Measurements from ENCODE around the gene ANKRD29.

The ANKRD29 gene

DNA sequence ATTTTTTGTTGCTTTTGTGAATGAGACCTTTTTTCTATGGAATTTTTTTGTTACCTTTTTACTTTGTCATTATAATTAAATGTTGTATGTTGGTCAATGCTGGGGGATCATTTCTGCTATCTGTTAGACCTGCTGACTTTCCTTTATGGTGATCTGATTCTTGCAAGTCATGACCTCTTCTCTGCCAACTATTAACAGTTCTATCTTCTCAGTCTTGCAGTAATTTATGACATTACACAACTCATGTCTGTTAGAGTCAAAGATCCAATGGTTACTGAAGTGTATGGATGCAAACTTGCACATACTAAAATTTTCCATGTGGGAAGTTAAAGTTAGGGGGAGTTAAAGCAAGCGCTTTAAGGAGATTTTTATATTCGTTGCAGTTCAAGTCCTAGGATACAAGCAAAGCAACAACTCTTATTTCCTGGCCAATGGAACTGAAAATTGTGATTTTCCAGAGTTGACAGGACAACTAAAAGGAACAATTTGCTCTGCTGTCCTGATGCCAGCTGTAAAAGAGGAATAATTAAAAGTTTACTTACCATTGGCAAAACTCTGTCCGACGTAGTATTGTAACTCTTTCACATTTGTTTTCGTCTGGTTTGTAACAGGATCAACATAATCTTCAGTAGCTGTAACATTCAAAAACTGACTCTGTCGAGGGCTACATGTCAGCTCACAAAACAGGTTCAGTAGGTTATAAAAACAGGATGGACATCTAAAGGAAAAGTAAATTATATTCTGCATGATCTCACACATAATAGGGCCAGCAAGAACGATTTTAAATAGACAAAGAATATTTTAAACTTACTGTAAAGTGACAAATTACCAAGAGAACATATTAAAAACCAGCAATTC is 94.2 kb downstream of the ANKRD29 start:
- H3K36me3 ChIP-seq (ENCODE audit: insufficient read depth, low read length) = peaks cover 85% of the 10 kb centered on the region
- H3K4me3 ChIP-seq (ENCODE audit: low read depth, low read length, poor library complexity, severe bottlenecking) = no peak overlapping the region
- no peaks in the 10 kb centered on the region for H3K79me2 ChIP-seq (ENCODE audit: insufficient read depth, low read length)
- H3K9me2 ChIP-seq (ENCODE audit: low read depth, low read length) = no peaks in the 10 kb centered on the region
- no peaks in the 10 kb centered on the region for H3K27me3 ChIP-seq (ENCODE audit: insufficient read depth, low read length)
- no peak overlapping the region for H3K4me2 ChIP-seq (ENCODE audit: low read length)
- TF ChIP-seq EZH2 (IDR thresholded peaks at IDR 0.05; ENCODE audit: borderline replicate concordance, low read length) = no peak
- no peak for TF ChIP-seq CTCF (IDR thresholded peaks at IDR 0.05; ENCODE audit: low read length)
- no peak overlapping the region for H2AFZ ChIP-seq (ENCODE audit: low read length)
- no peak overlapping the region for H3K9ac ChIP-seq (ENCODE audit: low read length)
- H3F3A ChIP-seq (ENCODE audit: insufficient read depth, low read length) = no peaks in the 10 kb centered on the region
- no peaks in the 10 kb centered on the region for H4K20me1 ChIP-seq (ENCODE audit: insufficient read depth, low read length)
- H3K4me1 ChIP-seq (ENCODE audit: insufficient read depth, low read length, severe bottlenecking) = no peaks in the 10 kb centered on the region
- H3K9me3 ChIP-seq (ENCODE audit: low read length) = no peaks in the 10 kb centered on the region
- H3K27ac ChIP-seq (ENCODE audit: low read depth, low read length, poor library complexity, severe bottlenecking) = no peak overlapping the region

- no peak overlapping the region for H3K4me2 ChIP-seq (ENCODE audit: low read length)
- no peak overlapping the region for H3K9ac ChIP-seq (ENCODE audit: low read length)
- H3F3A ChIP-seq (ENCODE audit: insufficient read depth, low read length) = no peaks in the 10 kb centered on the region
- H4K20me1 ChIP-seq (ENCODE audit: insufficient read depth, low read length) = no peaks in the 10 kb centered on the region
- H3K36me3 ChIP-seq (ENCODE audit: insufficient read depth, low read length) = peaks cover 79% of the 10 kb centered on the region
- H2AFZ ChIP-seq (ENCODE audit: low read length) = no peak overlapping the region
- no peaks in the 10 kb centered on the region for H3K9me3 ChIP-seq (ENCODE audit: low read length)
- H3K4me1 ChIP-seq (ENCODE audit: insufficient read depth, low read length, severe bottlenecking) = no peaks in the 10 kb centered on the region
- H3K27me3 ChIP-seq (ENCODE audit: insufficient read depth, low read length) = no peaks in the 10 kb centered on the region
- no peak for TF ChIP-seq CTCF (IDR thresholded peaks at IDR 0.05; ENCODE audit: low read length)
- no peak for TF ChIP-seq EZH2 (IDR thresholded peaks at IDR 0.05; ENCODE audit: borderline replicate concordance, low read length)
- H3K79me2 ChIP-seq (ENCODE audit: insufficient read depth, low read length) = no peaks in the 10 kb centered on the region
- H3K9me2 ChIP-seq (ENCODE audit: low read depth, low read length) = no peaks in the 10 kb centered on the region
- no peak overlapping the region for H3K27ac ChIP-seq (ENCODE audit: low read depth, low read length, poor library complexity, severe bottlenecking)
- H3K4me3 ChIP-seq (ENCODE audit: low read depth, low read length, poor library complexity, severe bottlenecking) = no peak overlapping the region
Measured at GRCh38 chr18:23567671-23568070, 95.0 kb downstream of the ANKRD29 start.

GRCh38 chr18:23565916-23566547 is 96.7 kb downstream of the ANKRD29 start:
- H3K36me3 ChIP-seq (ENCODE audit: insufficient read depth, low read length) = peaks cover 72% of the 10 kb centered on the region
- H3K27me3 ChIP-seq (ENCODE audit: insufficient read depth, low read length) = no peaks in the 10 kb centered on the region
- H3F3A ChIP-seq (ENCODE audit: insufficient read depth, low read length) = no peaks in the 10 kb centered on the region
- H3K9ac ChIP-seq (ENCODE audit: low read length) = no peak overlapping the region
- no peak overlapping the region for H3K4me2 ChIP-seq (ENCODE audit: low read length)
- H3K9me3 ChIP-seq (ENCODE audit: low read length) = no peaks in the 10 kb centered on the region
- TF ChIP-seq EZH2 (IDR thresholded peaks at IDR 0.05; ENCODE audit: borderline replicate concordance, low read length) (no peak), CTCF (IDR thresholded peaks at IDR 0.05; ENCODE audit: low read length) (no peak)
- no peak overlapping the region for H2AFZ ChIP-seq (ENCODE audit: low read length)
- no peaks in the 10 kb centered on the region for H4K20me1 ChIP-seq (ENCODE audit: insufficient read depth, low read length)
- no peaks in the 10 kb centered on the region for H3K9me2 ChIP-seq (ENCODE audit: low read depth, low read length)
- no peak overlapping the region for H3K4me3 ChIP-seq (ENCODE audit: low read depth, low read length, poor library complexity, severe bottlenecking)
- no peaks in the 10 kb centered on the region for H3K79me2 ChIP-seq (ENCODE audit: insufficient read depth, low read length)
- no peaks in the 10 kb centered on the region for H3K4me1 ChIP-seq (ENCODE audit: insufficient read depth, low read length, severe bottlenecking)
- H3K27ac ChIP-seq (ENCODE audit: low read depth, low read length, poor library complexity, severe bottlenecking) = no peak overlapping the region

All from OCI-LY1 (cell line).